HG03521 (cell line): ENCODE results near the gene CENPM.

Source experiments
- ATAC-seq: cut with Tn5 transposase; IDR thresholded peaks from one replicate; pipeline ENCODE4 v1.9.1; 2021; ENCODE audit warnings: mild to moderate bottlenecking, moderate library complexity; ENCODE audit not compliant: unreplicated experiment

The CENPM gene

DNA sequence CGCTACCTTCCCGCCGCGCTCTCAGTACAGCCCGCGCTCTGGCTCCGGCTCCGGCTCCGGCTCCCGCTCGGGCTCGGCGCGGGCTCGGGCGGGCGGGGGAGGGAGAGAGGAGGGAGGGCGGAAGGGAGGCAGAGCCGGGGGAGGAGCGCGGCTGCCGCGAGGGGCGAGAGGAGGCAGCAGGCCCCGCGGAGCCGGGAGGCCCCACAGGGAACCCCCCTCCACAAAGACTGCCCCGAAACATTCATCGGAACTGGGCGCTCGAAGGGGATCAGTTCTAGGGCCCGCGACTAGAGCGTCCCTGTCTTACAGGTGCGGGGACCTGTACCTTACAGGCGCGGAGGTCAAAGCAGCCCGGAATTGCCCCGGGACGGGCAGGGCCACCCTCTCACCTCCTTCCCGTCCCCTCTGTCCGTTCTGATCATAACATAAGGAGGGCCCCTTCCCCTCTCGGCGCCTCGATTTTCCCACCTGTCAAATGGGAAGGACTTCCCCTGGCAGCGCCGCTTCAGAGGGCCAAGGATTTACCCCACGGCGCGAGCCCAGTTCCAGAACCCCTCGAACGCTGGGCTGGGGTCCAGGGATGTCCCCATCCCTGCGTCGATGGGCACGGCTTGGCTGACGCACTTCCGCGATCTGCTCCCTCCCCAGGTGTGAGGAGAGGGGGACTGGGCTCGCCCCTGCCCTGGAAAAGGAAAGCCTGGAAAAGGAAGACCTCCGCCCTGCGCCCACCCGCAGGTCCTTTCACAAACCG, 31.7 kb downstream of the CENPM start, which contains the start of gene SHISA8:
TSS of gene SHISA8 (minus strand) at position 40 of the 751 bp plus-strand sequence. CDS start 407 bp downstream, outside the sequence.
- no peak for ATAC-seq

DNA sequence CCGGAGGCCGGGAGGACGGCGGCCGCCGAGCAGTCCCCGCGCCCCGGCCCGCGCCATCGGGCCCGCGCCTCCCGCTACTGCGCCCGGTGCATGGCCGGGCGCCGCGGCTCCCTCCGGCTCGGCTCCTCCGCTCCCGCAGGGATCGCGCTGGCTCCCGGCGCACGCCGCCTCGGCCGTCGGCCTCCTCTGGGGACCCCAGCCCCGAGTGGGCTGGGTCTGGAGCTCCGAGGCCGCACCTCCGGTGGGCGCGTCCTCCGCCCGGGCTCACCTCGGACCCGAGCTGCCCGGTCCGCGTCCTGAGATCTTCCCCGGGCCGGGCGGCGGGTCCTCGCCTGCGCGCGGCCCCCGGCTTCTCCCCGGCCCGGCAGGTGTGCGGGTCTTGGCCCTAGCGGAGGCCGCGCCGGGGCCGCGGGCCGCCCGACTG, 32.3 kb downstream of the CENPM start:
- ATAC-seq: no peak

DNA sequence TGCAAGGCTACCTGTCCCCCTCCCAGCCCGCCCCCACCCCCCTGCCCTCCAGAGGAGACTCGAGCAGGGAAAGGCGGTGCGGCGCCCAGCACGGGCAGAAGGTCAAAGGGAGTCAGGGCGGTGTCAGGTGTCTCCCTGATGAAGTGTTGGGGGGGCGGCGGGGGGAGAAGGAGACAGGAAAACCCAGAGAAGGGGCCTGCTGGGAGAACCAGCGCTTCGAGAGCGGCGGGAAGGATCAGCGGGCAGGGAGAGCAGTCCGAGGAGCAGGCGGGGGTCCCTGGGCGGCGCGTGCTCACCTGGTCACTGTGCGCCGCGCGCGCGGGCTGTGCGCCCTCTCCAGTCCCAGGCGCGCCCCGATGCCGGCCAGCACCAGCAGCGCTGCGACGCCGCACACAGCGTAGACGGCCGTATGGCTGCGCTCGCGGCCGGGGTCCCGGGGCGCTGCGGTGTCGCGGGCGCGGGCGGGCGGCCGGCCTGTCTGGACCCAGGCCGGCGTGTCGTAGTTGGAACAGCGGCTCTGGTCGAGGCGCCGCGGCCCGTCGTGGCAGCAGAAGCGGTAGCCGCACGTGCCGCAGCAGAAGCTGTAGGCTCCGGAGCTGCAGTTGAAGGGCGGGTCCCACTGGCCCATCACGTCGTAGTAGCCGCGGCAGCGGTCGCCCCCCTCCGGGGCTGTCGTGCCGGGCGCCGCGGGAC, 33.0 kb downstream of the CENPM start:
- no peak for ATAC-seq

DNA sequence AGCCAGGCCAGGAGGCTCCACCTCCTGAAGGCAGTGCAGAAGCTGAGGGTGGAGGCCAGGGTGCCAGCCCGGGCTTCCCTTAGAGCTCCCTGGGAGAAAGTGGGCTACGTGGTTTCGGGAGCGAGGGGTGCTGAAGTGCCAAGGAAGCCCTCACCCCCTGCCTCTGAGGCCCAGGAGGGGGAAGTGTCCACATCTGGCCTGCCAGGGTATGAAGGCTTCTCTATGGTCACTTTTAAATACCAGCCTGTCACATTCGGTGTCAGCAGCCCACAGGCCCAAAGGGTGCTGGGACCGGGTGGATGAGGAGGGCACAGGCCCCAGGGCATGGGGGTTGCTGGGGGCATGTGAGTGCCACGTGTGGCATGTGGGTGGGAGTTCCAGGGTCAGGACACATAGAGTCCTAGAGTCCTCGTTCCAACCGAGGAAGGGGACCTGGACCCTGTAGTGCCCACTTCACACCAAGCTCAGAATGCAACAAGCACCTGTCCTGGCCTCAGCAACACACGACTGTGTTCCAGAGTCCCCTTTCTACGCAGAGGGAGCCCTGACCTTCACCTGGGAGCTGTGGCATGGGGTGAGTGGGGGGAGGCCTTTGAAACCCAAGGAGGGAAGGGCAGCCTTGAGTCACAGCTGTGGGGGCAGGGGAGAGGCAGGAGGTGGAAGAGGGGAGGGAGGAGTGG, 33.8 kb downstream of the CENPM start:
- ATAC-seq: no peak

DNA sequence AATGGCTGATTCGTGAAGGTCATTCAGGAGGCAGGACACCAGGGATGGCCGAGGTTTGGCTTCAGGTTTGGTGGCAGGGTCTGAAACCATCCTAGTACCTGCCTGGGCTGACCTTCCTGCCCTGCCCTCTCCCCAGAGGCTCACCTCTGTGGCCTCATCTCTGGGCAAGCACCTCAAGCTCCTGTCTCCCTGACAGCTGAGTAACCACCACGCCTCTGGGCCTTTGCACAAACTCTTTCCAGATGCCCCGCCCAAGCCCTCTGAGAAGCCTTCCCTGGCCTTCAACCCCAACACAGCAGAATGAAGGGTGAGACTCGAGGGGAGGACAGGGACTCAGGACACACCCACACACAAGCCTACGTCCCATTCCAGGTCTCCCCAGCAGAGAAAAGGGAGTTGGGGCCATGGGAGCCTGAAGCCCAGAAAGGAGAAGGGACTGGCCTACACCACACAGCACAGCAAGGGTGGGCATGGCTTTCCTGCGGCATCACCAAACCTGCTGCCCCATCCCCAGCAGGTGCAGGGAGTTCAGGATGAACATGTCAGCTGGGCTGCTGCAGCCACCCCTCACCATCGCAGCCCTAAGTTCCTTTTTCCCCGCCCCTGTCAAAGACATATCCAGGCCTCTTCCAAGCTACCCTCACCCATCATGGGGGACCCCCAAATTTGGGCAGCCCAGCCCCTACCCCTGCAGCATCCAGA, 34.5 kb downstream of the CENPM start:
- ATAC-seq: no peak

DNA sequence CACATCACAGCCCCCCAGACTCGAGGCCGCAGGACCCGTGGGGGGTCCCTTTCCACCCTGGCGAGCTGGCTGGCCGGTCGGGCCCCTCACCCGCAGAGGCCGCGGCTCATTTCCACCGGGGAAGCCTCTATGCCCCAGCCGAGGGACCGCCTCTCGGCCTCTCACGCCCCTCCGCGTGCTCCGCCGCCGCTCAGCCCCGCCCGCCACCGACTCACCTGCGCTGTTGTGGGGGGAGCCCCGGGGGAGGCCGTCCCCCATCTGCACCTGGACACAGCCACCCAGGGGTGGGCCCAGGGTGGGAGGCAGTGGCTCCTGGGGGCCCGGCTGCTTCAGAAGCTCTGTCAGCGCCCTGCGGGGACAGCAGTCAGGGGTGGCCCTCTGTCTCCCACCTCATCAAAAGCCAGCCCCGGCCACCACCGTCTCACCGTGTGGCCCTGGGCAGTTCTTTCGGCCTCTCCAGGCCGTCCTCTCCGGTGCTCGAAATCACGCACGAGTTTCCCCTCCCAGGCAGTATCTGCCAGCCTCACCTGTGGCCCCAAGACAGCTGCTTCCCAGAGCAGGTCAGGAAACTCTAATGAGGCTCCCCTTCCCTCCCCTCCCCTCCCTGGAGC, 35.8 kb downstream of the CENPM start:
- no peak for ATAC-seq

DNA sequence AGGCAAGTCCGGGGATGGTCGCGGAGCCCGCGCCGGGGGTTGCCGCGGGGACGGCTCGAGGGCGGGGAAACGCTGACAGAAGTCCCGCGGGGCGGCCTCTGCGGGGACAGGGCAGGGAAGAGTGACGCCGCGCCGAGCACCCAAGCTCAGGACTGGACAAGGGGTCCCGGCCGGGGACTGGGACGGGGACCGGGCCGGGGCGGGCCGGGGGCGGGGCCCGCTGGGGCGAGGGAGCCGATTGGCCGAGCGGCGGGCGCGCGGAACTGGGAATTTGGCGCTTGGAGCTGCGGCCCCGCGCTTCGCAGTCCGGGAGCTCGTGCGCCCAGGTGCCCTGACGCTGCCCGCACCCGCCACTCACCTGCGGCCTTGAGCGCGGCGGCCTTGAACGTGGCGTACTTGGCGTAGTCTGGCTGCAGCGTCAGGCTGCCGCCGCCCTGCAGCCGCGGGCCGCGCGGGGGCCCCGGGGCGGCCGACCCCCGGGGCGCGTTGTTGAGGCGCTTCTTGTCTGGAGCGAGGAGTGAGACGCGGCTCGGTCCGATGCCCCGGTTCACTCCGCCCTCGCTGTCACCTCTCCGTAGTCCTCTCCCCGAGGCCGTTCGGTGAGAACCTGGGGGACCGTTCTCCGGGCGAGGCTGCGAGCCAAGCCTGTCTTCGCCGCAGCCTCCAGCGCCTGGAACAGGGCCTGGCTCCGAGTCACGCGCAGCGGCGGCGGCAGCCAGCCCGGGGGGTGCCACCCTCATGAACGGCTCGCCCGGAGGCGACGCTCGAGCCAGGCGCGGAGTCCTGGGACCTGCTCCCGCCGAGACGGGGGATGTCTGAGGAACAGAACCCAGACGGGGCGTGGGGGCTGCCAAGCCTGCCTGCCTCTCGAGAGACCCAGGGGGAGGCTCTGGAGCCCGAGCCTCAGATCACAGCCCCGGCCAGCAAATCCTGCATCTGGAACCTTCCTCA, 36.6 kb downstream of the CENPM start:
- no peak for ATAC-seq

DNA sequence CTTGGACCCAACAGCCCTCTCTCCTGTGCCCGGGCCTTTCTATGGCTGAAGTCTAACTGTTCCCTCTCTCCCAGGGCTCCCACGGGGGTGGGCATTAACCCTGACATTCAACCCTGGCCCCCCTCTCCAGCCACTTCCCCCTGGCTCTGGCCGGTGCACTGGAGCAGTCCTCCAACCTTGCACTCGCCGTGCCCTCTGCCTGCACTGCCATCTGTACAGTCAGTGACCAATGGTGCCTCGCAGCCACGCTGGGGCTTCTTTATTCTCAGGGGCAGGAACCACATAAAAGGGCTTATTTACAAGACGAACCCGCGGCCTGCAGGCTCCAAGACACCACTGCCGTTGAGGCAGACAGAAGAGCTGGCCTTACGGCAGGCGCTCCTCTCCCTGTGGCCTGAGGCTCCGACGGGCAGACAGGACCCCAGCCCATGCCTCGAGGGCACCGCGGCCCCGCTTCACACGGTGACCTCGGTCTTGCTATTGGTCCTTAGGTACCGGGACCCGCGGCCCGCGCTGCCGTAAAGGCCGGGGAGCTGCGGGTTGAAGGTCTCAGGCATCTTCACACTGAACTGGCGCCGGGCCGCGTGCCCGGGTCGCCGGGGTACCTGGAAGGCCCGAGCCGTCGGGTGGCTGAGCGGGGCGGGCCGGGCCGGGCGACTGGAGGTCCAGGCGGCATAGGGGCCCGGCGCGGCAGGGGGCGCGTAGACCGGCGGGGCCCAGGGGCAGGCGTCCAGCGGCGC, 37.5 kb downstream of the CENPM start:
- ATAC-seq: no peak

DNA sequence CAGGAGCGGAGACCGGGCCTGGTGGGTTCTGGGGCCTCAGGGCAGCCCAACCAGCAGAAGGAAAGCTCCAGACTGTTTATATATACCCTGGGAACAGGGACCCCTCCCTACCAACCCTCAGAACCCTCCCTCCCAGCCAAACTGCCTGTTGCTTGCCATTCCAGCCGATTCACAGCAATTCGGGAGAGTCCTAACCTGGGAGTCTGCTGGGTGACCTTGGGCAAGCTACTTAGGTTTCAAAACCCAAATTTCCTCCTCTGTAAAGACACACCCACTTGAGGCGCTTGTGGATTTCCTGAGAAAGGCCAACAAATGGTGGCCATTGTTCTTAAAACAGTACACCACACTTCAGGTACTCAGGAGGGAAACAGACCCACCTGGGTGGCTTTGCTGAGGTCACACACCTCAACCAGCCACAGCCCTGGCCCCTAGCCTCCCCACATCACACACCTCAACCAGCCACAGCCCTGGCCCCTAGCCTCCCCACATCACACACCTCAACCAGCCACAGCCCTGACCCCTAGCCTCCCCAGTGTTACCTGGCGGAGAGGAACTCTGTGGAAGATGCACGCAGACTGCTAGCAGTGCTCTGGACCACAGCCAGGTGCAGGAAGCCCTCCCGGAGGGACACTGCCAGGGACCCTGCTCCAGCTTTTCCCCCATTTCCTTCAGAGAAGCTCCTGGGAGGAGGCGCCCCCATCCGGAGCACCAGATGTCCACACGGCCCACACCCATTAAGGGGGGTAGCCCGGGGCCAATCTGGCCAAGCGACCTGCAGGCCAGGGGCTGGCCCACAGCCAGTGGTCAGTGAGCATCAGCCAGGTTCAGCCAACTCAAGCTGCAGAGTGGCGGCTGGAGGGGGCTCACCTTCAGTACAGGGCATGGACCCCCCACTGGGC, 38.3 kb downstream of the CENPM start:
- no peak for ATAC-seq

DNA sequence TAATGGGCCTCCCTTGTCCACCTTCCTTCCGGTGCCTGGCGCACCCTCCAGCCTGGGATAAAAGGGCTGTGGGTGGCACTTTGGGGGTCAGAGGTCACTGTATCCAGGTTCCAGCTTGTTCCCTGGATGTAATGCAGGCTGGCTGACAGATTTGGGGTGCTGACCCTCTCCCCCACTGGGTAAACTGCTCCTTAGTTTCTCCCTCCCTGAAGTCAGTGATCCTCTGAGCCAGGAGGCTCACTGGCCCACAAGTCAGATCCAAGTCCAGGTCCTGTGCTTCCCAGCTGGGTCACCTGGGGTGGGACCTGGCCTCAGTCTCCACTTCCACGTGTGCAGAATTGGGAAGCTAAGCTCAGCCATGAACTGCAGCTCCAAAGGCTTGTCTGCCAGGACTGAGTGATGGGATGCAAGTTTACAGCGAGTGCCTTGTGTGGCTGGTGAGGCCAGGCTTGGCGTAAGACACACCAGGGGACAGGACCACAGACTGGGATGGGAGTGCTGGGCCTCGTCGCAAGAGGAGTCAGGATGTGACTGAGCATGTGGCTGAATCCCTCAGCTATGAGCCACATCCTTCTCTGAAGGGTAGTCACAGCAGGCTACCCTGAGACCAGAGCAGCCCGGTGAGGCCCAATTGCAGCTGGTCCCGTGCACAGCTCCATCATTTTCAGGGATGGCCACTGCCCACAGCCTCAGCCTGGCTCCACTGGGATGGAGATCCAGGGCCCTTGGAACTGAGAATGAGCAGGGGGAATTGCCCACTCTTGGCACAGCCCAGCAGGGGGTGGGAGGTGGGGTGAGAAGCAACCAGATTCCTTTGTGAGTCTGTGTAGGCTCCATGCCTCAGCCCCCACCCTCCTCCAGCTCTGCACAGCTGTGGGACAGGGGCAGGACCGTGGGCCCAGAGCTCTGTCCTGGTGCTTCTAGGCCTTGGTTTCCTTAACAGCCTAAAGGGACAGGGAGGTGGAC, 39.2 kb downstream of the CENPM start:
- ATAC-seq: no peak

DNA sequence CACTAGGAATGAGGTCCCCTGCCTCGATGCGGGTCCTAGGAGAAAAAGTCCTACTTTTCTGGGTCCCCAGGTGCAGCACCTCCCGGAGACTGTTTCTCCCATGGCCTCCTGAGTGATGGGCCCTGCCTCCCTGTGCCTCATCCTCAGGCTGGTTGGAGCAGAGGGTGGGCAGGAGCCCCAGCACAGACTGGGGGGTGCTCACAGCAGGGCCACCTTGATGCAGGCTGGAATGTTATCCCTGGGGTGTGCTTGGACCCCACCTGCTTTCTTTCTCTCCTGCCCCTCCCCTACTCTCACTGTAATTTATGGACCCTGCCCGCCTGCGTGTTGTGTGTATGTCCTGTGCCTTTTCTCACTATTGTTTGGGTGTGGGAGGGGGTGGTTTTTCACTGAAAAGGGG, 40.1 kb downstream of the CENPM start:
- ATAC-seq: no peak

DNA sequence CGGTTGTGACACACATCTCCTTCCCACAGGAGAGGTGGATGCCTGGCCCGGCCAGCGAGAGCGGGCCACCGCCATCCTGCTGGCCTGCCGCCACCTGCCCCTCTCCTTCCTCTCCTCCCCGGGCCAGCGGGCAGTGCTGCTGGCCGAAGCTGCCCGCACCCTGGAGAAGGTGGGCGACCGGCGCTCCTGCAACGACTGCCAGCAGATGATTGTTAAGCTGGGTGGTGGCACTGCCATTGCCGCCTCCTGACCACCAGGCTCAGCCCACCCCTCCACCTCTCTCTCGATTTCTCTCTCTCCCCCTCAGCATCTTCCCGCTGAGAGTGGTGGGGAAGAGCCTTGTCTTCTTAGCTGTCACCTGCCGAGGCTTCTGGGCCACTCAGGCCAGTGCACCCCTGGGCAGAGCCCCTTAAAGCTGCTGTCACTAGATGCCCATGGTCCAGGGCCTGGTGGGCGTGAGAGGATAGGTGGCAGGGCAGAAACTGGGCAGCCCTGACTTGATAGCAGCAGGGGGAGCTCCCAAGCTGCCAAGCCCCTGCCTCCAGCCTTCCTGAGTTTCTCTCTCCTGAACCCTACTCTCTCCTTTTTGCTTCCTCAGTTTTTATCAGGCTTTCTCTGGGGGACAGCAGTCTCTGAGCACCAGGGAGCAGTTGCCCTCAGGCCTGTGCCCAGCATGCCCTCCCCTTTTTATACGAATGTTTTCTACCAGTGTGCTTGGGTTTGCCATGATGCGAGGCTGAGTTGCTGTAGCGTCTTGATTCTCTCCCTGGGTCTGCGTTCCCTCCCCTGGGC, 41.3 kb downstream of the CENPM start:
- ATAC-seq: no peak

DNA sequence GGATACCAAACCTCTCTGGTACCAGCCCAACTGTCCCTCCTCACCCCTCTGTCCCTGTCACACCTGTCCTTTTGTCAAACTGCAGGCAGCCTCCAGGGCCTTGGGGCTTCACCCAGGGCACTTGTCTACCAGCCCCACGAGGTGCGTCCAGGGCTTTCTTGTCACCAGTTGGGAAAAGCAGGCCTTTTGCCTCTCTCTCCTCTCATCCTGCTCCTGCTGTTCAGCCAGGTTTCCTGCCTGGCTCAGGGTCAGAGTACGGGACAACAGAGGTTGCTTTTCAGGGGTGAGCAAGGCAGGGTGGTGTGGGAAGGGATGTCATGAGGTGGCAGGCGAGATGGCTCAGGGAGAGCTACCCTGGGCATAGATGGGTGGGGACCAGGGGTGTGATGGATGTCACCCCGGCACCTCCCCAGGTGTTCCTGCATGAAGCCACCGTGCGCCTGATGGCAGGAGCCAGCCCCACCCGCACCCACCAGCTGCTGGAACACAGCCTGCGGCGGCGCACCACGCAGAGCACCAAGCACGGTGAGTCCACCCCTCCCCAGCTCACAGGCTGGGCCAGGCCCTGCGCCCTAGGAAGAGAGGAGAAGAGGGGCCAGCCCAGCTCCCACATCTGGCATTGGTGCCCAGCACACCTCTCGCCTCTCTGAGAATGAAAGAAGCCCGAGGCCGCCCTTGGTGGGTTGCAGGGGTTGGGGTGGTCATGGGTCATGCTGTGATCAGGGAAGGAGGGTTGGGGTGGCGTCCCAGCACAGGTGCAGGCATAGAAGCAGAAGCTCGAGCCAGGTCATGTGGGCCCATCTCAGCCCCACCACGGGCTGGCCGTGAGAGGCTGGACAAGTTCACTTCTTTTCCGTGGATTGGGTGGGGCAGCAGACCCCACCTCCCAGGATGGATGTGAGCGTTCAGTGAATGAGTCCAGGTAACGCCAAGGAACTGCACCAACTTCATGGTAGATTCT, 42.2 kb downstream of the CENPM start:
- ATAC-seq: no peak

DNA sequence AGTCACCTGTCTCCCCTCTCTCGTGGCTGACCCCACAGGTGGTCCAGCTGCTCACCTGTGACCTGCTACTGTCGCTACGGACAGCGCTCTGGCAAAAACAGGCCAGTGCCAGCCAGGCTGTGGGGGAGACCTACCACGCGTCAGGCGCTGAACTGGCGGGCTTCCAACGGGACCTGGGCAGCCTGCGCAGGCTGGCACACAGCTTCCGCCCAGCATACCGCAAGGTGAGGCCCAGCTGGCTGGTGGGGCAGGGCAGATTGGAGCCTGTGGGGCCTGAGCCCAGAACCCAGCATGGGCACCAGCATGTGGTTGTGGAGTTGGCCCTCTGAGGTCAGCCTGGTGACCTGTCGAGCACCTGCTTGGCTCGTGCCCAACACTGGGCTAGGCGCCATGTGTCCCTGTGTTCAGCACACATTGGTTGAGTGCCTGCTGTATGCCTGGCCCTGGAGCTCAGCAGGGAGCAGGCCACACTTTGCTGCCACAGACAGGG, 44.0 kb downstream of the CENPM start:
- no peak for ATAC-seq

DNA sequence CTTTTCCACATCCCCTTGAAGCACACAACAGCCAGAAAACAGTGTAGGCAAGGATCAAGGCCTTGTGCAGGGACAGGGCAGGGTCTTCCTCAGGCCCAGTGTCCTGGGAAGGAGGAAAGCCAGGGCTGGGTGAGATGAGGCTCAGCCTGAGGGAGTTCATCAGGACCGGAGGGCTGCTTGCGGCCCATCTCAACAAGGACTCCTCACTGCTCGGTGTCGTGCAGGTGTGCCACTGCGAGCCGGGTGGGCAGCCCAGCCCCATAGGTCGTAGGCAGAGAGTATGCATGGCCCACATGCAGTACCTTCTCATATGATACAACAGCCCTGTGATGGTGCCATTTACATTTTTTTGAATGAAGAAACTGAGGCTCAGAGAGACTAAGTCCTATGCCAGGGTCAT, 44.9 kb downstream of the CENPM start:
- no peak for ATAC-seq
